LNCAP (cell line): ENCODE results near the gene CFAP61.

Source experiments
- CTCF ChIP-seq: fragments of 450-650 bp; IDR thresholded peaks from 2 replicates; pipeline ENCODE4 v1.5.1; 2017; ENCODE audit warnings: mild to moderate bottlenecking

CFAP61 gene

GRCh38 chr20:20276811-20277530, 224.6 kb downstream of the CFAP61 start:
- TF ChIP-seq CTCF, result no peak

DNA sequence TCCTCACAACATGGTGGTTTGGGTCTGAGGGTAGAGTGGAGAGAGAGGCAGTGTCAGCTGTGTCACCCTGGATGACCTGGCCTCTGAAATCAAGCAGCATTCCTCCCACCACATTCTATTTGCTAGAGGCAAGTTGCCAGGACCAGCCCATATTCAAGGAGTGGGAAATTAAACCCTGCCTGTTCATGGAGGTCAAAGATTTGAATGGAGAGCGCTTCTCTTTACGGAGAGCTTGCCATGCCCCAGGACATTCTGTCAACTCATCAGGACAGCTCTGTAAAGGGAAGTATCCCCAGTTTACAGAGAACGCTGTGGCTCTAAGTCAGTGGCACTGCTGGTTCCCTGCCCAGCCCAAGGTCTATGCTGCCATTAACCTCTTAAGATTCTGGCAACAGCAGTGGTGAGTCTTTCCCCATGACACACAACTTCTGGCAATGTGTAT, 225.6 kb downstream of the CFAP61 start:
- TF ChIP-seq CTCF, result no peak

DNA sequence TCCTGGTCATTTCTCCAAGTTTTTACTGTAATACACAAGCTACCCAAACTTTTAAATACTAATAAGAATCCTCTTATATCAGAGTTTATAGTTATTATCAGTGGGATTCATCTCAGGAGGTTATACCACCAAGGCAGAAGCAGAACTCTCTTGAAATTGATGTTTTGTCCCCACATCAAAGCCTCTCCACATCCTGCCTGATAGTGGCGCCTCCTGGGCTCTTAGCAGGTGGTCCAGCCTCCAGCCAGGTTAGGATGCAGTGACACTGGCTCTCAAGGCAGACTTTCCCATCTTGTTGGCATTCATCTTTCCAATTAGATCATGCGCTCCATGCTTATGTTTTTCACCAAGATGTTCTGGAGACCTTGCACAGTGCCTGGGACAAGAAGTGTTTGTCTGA, 233.7 kb downstream of the CFAP61 start:
- no peak for TF ChIP-seq CTCF

DNA sequence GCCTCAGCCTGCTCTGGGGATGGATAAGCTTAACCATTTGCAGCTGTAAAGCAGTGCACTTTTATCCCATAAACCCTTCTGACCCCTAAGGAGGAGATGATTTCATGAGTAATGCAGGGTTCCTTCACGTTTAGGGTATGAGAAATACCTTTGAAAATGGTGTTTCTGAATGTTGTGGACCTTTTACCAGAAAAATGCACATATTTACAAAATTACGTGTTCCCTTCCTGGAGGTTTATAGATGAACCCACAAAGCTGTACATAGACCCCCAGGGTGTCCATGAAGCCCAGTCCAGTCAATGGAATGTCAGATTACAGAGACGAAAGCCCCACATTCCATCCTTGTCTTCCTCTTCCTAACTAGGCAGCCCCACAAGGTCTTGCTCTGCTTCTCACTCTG, 237.0 kb downstream of the CFAP61 start:
- no peak for TF ChIP-seq CTCF

DNA sequence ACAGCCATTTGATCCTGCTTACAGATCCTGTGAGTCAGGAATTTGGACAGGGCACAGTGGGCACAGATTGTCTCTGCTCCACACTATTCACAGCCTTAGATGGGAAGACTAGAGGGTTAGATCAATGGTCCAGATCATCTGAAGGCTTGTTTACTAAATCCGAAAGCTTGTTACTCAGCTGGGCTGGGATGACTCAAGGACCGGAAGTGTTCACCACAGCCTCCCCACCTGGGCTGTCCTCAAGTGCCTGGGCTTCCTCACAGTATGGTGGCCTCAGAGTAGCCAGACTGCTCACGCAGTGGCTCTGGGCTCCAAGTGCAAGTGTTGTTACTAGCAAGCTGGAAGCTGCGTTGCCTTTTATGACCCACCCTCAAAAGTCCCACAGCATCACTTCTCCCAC, 240.1 kb downstream of the CFAP61 start:
- no peak for TF ChIP-seq CTCF

DNA sequence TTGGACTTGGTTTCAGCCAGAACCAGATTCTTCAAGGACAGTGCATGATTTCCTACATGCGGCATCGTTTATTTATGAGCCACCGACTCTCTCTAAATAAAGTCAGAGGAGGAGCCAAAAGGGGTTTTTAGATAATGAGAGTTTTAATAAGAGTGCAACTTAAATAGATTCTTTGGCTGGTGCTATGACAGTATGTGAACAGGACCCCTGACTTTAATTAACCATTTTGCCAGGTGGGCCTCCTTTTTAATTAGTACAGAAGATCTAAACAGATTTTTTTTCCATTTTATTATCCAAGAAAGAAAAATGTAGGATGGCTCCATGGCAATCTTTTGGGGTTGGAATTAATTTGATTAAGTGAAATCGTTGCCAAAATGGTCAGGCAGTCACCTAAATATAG, 240.8 kb downstream of the CFAP61 start:
- TF ChIP-seq CTCF, result no peak

DNA sequence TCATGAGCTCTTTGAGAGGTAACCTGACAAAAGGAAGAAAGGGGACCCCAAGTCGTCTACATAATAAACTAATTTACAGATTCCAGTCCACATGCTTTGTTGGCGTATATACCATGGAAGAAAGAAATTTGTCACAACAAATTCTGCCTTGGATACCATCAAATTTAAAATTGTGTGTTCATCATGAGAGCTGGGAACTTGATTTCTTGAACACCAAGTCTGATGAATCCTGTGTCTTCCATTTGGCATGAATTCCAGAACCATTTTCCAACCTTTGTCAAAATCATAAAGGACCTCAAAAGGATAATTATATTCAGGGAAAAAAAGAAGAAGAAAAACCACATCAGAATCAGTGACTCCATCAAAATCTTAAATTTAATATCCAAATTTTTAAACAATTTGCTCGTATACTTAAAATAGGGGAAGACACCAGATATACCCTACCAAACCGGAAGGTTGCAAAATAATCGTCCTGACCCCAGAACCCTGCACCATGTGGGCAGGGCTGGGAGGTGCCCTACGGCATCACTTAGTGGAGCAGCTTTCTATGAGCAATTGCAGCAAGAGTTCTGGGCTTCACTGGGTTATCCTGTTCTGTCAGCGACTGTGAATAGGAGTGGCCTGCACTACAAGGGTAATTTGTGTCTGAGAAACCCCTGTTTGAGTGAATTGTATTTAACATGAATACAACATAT, 241.5 kb downstream of the CFAP61 start:
- no peak for TF ChIP-seq CTCF
